HEK293 (cell line): ENCODE measurements around the gene DAGLA.

Experiments
- EGR2 ChIP-seq: fragments of 450-650 bp; formaldehyde crosslinking; IDR thresholded peaks from 2 replicates; pipeline ENCODE4 v1.5.1; 2016; ENCODE audit warnings: low read depth, missing biosample characterization, missing genetic modification characterization
- GLIS1 ChIP-seq: fragments of 450-650 bp; formaldehyde crosslinking; IDR thresholded peaks from 2 replicates; pipeline ENCODE4 v1.5.1; 2016; ENCODE audit warnings: missing biosample characterization, missing genetic modification characterization
- YY1 ChIP-seq: fragments of 450-650 bp; formaldehyde crosslinking; IDR thresholded peaks from 2 replicates; pipeline ENCODE4 v1.5.1; 2018; ENCODE audit warnings: missing biosample characterization, missing genetic modification characterization
- TF ChIP-seq, protein P1 (sequence below): fragments of 450-650 bp; formaldehyde crosslinking; IDR thresholded peaks from 2 replicates; pipeline ENCODE4 v1.5.1; 2016; ENCODE audit warnings: missing biosample characterization, missing genetic modification characterization
- TF ChIP-seq, protein P2 (sequence below): fragments of 450-650 bp; formaldehyde crosslinking; IDR thresholded peaks from 2 replicates; pipeline ENCODE4 v1.5.1; 2016; ENCODE audit warnings: missing biosample characterization, missing genetic modification characterization, low read depth

DNA sequence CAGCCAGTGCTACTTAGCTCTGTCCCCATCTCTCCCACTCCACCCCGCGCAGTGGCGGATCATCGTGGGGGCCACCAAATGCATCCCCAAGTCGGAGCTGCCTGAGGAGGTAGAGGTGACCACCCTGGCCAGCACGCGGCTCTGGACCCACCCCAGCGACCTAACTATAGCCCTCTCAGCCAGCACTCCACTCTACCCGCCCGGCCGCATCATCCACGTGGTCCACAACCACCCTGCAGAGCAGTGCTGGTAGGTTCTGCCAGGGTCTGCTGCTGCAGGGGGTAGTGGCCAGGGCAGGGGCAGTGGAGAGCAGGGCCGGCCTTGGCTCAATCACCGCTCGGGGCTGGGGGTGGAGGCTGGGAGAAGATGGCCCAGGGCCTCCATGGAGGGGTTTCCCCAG is 59.2 kb downstream of the DAGLA start:
- TF ChIP-seq, protein P1, sequence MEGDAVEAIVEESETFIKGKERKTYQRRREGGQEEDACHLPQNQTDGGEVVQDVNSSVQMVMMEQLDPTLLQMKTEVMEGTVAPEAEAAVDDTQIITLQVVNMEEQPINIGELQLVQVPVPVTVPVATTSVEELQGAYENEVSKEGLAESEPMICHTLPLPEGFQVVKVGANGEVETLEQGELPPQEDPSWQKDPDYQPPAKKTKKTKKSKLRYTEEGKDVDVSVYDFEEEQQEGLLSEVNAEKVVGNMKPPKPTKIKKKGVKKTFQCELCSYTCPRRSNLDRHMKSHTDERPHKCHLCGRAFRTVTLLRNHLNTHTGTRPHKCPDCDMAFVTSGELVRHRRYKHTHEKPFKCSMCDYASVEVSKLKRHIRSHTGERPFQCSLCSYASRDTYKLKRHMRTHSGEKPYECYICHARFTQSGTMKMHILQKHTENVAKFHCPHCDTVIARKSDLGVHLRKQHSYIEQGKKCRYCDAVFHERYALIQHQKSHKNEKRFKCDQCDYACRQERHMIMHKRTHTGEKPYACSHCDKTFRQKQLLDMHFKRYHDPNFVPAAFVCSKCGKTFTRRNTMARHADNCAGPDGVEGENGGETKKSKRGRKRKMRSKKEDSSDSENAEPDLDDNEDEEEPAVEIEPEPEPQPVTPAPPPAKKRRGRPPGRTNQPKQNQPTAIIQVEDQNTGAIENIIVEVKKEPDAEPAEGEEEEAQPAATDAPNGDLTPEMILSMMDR (tag by site-specific recombination), result no peak
- TF ChIP-seq, protein P2, sequence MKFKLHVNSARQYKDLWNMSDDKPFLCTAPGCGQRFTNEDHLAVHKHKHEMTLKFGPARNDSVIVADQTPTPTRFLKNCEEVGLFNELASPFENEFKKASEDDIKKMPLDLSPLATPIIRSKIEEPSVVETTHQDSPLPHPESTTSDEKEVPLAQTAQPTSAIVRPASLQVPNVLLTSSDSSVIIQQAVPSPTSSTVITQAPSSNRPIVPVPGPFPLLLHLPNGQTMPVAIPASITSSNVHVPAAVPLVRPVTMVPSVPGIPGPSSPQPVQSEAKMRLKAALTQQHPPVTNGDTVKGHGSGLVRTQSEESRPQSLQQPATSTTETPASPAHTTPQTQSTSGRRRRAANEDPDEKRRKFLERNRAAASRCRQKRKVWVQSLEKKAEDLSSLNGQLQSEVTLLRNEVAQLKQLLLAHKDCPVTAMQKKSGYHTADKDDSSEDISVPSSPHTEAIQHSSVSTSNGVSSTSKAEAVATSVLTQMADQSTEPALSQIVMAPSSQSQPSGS (tag by site-specific recombination), result no peak
- TF ChIP-seq YY1 (tag by site-specific recombination), result no peak
- TF ChIP-seq GLIS1, result no peak
- TF ChIP-seq EGR2, result no peak
